Transverse colon (tissue), 3 donors: ENCODE results near the gene CCBE1.

ENCODE experiments used
- CTCF ChIP-seq, 5 experiments: fragments of 200-600 bp in 3 of 5; fragments of 450-650 bp in 2 of 5; sonication (generic) in 3 of 5; IDR thresholded peaks; 1 replicate in 2 of 5; 2 replicates in 3 of 5; pipeline ENCODE4 v1.5.1; 2016 to 2017; ENCODE audit warnings: antibody characterized with exemption in 5 of 5, inconsistent platforms in 3 of 5, mild to moderate bottlenecking in 2 of 5, moderate library complexity in 1 of 5
- EP300 ChIP-seq: sonication (generic); formaldehyde crosslinking; IDR thresholded peaks from one replicate; pipeline ENCODE4 v1.6.1; 2017; ENCODE audit warnings: antibody characterized with exemption, low read depth
- POLR2A ChIP-seq: fragments of 450-650 bp; IDR thresholded peaks from one replicate; pipeline ENCODE4 v1.6.1; 2016; ENCODE audit warnings: antibody characterized with exemption, mild to moderate bottlenecking, moderate library complexity

GRCh38 chr18:59744271-59744721, 47.1 kb upstream of the CCBE1 start:
- TF ChIP-seq CTCF (IDR thresholded peaks at IDR 0.05) (no peak), POLR2A (no peak), EP300 (no peak)
